Activated gamma-delta T cell treated with Interleukin-2 at 50 U/mL for 16 hours (primary cell): Measurements from ENCODE around the gene EXOC3L2.

Source experiments
- DNase-seq: peaks from one replicate; pipeline ENCODE4 v3.0.0-alpha.2; 2020

EXOC3L2 gene

DNA sequence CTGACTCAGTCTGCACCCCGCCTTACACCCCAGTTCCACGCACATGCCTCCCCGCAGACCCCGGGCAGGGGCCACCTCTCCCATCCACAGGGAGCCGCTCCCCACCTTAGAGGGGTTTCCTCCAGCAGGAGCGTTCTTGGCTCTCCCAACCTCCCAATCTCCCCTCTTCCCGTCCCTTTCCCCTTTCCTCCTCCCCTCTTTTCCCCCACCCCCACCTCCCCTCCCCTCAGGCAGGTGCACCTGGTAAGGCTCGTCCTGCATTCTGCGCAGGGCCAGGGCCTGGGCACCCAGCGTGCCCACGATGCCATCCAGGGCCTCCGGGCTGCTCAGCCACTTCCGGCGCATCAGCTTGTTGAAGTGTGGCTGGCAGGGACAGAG is 27.3 kb downstream of the EXOC3L2 start:
- DNase-seq: no peak

DNA sequence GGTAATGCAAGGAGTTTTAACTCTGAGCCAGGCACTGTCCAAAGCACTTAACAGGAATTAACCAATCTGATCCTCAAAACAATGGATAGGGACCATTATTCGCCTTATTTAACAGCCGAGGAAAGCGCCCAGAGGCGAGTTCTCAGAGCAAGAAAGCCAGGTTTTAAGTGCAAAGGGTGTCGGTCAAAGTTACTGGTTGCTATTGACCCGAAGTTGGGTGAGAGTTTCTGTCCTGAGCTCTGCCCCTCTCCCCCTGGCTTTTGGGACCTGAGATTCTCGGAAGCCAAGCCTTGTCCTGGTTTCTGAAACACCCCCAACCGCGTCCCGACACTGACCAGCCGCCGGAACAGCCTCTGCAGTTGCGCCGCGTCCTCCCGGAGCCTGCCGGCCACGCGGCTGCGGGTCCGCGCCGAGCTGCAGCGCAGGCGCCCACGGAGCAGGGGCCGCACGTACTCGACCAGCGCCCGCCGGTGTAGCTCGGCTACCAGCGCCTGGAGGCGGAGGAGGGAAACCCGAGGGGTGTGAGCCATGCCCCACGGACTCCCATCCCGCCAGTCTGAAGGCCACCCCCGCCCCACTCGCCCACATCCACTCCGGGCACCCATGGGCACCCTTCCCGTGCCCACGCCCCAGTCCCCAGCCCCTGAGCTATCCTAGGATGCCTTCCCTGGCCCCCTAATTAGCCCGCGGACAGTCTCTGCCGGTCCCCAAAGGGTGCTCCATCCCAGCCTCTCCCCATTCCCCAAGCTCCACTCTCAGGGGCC is 27.8 kb downstream of the EXOC3L2 start:
- DNase-seq: no peak

DNA sequence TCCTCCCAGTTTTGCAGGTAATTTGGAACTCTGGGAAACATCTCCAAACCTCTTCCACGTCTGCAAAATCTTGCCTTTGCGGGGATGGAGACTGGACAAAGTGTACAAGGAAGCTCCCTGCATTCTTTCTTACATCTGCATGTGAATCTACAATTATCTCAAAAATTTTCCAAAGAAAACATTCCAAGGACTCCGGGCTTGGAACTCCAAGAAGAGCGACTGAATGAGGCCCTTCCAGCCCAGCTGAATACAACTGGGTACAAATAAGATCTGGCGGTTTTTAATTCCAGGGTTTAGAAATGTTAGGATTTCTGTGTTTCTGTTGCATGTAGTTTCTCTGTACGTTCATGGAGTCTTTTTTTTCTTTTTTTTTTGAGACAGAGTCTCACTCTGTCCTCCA is 28.5 kb downstream of the EXOC3L2 start:
- DNase-seq: no peak

DNA sequence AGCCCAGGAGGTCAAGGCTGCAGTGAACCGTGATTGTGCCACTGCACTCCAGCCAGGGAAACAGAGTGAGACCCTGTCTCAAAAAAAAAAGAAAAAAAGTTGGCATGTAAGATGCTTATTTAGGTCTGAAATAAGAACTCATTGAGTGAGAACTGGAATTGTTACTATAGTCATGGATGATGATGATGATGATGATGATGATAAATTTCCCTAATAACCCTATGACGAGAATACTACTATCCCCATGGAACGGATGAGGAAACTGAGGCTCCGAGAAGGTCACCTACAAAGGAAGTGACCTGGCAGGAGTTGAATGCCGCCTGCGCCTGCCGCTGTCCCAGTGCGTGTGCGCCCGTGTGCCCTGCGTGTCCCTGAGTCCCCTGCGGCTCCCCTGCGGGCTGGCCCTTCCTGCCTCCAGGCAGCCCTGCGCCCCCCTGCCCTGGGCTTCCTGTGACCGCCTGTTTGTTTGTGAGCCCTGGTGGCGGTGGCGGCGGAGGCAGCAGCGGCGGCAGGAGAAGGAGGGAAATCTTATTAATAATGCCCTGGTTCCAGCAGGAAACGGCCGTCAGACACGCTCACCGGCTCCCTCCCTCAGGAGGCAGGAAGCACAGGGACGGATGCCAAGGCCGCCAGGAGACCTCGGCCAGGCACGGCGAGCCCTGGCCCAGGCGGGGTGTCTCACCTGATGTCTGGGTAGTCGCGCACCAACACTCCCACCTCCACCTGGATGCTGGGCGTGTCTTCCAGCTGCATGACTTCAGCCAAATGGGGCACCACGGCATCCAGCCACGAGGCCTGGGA is 29.6 kb downstream of the EXOC3L2 start:
- no peak for DNase-seq

DNA sequence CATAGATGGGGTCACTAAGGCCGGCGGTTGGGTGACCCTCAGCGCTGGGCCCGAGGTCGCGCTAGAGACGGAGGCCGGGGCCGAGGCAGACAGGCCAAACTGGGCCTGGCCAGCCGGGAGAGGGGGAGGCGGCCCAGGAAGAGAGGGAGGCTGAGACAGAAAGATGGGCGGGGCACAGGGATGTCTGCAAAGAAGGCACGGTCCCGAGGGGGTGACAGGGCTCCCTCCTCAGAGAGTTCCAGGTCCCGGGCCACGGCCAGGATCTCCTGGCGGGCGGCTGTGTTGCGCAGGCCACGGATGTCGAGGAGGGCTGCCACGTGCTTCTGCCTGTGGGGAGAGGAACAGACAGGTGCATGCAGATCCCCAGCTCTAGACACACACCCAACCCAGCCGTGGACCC is 32.2 kb downstream of the EXOC3L2 start:
- no peak for DNase-seq

DNA sequence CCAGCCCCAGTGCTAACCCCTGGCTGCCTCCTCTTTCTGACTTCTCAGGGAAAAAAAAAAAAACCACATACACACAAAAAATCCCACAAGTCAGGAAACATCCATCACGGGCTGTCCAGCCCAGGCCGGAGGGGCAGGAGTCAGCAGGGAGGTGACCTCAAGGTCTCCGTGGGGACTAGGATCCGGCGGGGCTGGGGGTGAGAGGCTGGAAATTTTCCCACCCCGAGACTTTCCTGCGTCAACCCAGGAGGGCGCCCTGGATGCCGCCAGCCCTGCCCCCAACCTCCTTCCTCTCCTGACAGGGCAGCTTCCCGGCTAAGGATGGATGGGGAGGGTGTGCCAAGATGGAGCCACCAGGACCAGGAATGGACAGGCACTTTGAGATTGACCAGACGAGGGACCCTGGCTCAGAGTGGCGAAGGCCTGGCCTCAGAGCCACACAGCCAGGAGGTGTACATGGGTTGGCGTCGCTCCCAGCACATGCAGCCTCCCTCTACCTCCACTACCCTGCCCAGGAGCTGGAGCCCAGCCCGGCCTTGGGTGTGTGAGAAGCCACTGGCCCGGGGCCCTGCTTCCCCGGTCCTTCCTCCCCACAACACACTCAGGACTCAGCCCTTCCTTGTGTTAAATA is 33.3 kb downstream of the EXOC3L2 start:
- DNase-seq: no peak

DNA sequence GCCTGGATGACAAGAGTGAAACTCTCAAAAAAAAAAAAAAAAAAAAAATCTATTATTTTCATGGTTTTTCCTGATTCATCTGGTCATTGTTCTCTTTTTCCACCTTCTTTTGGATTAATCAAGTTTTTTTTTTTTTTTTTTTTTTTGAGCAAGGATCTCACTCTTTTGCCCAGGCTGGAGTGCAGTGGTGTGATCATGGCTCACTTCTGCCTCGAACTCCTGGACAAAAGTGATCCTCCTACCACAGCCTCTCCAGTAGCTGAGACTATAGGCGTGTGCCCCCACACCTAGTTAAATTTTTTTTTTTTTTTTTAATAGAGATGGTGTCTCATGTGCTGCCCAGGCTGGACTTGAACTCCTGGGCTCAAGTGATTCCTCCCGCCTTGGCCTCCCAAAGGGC is 38.9 kb downstream of the EXOC3L2 start:
- DNase-seq: no peak

DNA sequence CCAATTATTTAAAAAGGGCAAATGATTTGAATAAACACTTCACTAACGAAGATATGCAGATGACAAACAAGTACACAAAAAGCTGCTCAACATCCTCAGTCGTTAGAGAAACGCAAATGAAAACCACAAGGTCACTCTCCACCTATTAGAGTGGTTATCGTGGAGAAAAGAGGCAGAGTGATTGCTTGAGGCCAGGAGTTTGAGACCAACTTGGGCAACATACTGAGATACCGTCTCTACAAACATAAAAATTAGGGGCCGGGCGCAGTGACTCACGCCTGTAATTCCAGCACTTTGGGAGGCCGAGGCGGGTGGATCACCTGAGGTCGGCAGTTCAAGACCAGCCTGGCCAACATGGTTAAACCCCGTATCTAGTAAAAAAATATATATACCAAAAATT is 39.4 kb downstream of the EXOC3L2 start:
- DNase-seq: no peak

DNA sequence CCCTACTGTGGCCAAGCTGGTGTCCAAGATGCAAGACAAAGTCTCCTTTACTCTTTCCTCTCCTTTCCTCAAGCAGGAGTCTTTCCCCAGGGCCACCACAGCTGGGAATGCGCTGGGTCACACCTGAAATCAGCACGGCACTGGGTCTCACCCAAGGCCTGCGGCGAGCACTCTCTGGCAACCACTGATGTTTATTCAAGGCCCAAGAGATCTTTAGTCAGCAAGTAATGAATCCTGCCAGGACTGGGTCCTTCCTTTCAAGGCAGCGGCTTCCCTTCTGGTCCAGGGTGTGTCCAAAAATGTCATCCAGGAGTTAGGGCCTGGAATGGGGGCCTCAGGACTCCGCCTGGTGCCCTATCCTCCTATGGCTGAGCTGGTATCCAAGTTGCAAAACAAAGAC is 42.6 kb downstream of the EXOC3L2 start:
- DNase-seq: no peak

DNA sequence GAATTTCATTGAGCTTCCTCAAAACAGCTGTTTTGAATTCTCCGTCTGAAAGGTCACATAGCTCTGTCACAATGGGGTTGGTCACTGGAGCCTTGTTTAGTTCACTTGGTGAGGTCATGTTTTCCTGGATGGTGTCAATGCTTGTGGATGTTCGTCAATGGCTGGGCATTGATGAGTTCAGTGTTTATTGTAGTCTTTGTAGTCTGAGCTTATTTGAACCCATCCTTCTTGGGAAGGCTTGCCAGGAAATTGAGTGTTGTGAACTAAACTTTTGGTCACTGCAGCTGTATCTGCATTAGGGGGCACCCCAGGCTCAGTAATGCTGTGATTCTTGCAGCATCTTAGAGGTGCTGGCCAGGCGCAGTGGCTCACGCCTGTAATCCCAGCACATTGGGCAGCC is 44.6 kb downstream of the EXOC3L2 start:
- no peak for DNase-seq

DNA sequence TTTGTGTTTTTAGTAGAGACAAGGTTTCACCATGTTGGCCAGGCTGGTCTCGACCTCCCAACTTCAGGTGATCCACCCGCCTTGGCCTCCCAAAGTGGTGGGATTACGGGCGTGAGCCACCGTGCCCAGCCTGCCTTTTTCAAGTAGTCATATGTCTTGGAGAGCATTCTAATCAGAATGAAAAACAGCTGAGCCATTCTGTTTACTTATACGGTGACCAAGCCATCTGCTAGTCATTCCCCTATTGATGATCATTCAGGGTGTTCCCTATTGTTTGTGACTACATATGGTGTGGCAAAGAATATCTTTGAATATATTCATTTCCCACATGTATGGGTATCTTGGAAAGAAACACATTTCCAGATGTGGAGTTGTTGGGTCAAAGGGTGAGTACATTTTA is 49.4 kb downstream of the EXOC3L2 start:
- no peak for DNase-seq

DNA sequence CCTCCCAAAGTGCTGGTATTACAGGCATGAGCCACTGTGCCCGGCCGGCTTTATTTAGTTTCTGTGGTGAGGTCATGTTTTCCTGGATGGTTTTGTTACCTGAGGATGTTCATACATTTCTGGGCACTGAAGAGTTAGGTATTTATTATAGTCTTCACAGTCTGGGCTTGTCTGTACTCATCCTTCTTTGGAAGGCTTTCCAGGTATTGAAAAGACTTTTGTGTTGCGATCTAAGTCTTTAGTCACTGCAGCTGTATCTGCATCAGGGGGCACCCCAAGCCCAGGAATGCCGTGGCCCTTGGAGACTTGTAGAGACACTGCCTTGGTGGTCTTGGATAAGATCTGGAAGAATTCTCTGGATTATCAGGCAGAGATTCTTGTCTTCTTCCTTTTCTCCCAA is 53.8 kb downstream of the EXOC3L2 start:
- no peak for DNase-seq

DNA sequence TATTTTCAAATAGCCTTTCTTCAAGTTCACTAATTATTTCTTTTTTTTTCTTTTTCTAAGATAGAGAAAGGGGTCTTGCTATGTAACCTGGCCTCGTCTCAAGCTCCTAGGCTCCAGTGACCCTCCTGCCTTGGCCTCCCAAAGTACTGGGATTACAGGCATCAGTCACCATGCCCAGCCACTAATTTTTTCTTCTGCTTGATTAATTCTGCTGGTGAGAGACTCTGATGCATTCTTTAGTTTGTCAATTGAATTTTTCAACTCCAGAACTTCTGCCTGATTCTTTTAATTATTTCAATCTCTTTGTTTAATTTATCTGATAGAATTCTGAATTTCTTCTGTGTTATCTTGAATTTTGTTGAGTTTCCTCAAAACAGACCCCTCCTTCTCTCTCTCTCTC is 55.2 kb downstream of the EXOC3L2 start:
- DNase-seq: no peak

DNA sequence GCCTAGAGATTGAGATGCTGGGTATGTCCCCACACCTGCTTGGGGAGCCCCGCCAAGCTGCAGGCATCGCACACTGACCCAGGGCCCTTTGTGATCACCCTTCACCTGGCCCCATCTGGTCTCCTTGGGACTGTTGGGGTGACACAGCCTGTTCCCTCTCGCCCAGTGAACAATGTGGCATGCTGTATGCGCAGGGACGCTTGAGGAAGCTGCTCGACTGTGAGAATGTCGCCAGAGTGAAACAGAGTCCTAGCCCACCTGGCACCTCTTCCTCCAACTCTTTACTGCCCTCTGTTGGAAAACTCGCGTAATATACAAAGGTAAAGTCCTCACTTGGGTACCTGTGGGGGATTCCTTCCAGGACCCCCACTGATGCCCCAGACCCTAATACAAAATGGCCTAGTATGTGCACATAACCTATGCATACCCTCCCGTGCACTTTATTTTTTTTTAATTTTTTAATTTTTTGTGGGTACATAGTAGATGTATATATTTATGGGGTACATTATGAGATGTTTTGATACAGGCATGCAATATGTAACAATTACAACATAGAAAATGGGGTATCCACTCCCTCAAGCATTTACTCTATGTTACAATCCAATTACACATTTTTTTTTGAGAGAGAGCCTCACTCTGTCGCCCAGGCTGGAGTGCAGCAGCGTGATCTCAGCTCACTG is 57.6 kb downstream of the EXOC3L2 start:
- no peak for DNase-seq

DNA sequence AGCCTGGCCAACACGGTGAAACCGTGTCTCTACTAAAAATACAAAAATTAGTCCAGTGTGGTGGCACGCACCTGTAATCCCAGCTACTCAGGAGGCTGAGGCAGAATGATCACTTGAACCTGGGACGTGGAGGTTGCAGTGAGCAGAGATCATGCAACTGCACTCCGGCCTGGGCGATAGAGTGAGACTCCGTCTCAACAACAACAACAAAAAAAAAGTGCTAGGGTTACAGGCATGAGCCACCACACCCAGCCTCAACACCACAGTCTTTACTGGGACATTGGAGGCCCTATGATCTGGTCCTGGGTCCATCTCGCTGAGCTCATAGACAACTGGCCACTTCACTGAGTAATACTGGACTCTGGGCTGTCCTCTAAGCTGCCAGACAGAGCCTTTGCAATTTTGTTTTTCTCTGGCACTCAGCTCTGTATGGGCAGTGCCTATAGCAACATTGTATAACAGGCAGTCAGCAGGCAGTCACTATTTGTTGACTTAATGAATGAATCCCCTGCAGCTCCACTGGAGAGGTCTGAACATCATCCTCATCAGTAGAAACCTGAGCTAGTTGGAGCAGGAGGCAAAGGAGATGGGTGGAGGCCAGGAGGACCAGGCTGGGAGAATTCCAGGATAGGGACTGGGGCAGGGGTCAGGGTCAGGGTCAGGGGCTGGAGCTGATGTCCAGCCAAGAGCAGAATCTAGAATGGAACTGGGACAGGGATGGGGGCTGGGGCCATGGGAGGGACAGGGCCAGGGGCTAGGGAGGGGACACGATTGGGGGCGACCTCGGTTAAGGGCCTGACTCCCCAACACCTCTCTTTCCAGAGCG is 58.5 kb downstream of the EXOC3L2 start:
- no peak for DNase-seq

DNA sequence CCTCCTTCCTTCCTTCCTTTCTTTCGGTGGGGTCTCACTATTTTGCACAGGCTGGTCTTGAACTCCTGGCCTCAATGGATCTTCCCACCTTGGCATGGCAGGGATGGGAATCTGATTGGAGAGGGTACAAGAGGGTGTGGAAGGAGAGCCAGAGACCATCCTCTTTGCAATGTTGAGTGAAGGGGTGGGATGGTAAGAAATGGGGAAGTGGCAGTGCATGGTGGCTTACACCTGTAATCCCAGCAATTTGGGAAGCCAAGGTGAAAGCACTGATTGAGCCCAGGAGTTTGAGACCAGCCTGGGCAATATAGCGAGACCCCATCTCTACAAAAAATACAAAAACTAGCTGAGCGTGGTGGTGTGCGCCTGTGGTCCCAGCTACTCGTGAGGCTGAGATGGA is 61.1 kb downstream of the EXOC3L2 start:
- no peak for DNase-seq

DNA sequence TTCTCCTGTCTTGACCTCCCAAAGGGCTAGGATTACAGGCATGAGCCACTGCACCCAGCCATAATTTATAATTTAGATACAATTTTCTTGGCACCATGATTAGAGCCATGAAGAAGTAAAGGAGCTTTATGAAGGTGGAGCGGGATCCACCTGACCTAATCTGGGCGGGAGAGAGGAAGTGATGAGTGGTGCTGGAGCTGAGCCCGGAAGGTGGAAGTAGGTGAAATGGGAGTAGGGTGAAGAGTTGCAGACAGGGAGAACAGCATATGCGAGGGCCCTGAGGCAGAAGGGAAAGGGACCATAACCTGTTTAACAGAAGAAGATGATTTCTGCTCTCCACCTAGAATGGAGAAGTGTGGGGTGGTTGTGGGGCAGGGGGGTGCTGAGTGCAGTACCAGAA is 62.4 kb downstream of the EXOC3L2 start:
- DNase-seq: no peak

DNA sequence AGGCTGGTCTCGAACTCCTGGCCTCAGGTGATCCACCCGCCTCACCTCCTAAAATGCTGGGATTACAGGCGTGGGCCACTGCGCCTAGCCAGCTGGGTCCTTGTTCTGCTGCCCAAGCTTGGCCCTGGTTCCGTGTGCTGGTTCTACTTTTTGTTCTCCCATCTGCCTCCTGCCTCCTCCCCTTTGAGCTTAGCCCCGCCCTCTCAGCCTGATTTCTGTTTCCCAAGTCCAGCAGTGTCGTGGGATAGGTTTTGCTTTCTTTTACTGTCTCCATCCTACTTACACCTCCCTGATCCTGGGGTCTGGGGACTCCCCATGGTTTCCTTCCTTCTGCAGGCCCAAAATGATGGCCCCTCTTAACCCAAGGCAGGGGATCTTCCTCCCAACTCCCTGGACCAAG is 64.3 kb downstream of the EXOC3L2 start:
- no peak for DNase-seq

DNA sequence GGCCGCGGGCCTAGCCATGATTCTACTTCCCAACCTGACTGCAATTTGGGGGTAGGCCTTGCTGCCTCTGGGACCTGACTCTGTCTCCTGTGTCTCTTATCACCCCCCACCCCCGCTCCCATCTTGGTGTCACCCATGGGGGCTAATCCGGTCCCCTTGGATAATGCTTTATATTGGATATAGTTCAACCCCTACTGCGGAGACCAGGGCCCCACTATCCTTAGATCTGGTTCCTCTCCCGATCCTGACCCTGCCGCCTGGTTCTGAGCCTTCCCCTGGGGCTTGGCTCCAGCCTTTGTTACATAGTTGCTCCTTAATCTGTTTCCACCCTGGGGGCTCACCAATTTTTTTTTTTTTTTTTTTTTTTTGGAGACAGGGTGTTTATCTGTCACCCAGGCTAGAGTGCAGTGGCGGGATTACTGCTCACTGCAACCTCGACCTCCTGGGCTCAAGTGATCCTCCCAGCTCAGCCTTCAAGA is 65.3 kb downstream of the EXOC3L2 start:
- no peak for DNase-seq

DNA sequence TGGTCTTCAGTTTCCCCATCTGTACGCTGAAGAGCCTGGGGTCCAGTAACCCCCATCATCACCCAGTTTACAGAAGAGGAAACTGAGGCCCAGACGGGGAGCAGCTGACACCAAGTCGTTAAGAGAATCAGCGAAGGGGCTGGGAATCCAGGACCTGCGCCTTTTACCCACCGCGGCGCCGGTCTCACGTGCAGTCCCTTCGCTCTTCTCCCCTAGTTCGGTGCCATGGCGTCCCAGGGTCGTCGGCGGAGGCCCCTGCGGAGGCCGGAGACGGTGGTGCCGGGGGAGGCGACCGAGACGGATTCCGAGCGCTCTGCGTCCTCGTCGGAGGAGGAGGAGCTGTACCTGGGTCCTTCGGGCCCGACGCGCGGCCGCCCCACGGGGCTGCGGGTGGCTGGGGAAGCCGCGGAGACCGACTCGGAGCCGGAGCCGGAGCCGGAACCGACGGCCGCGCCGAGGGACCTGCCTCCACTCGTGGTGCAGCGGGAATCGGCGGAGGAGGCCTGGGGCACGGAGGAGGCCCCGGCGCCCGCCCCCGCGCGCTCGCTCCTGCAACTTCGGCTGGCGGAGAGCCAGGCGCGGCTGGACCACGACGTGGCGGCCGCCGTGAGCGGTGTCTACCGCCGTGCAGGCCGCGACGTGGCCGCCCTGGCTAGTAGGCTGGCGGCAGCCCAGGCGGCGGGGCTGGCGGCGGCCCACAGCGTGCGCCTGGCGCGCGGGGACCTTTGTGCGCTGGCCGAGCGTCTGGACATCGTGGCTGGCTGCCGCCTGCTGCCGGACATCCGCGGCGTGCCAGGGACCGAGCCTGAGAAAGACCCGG is 65.9 kb downstream of the EXOC3L2 start:
- peak; percentile 29 for DNase-seq

DNA sequence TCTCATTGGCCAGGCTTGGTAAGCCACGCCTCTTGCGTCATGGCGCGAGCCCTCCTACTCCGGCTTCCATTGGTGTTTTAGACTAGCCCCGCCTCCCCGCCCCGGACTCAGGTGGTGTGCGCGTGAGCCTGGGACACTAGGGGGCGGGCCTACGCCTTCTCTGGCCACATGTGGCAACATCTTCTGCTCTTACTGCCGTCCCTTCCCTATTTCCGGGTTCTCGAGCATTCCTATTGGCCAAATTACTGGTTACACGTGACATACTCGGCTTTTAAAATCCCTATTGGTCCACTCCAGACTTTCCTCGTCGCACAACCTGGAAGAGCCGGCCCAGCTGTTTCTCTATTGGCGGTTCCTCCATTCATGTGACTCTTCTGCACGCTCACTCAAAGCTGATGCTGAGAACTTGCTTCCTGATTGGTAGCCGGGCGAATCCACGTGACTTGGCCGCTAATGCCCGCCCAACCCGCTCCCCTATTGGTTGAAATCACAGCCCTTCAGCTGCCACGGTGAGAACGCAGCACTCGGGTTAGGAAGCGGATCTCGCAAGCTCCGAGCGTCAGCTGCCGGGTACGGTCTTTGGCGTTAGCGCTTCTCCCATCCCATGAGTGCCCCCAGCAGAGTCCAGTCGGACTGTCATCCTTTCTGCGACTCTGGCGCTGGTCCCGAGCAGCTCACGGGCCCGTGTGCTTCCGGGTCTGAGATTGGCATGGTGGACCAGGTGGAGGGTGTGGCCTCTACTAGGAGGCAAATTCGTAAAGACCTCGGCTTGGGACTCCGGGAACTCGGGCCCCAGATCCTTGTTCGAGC is 66.7 kb downstream of the EXOC3L2 start, which contains the start of gene BLOC1S3:
Gene BLOC1S3, plus strand, starts transcription at position 523 of the 810 bp plus-strand sequence. CDS start 513 bp downstream, outside the sequence.
- DNase-seq: peak; percentile 100
